ENCODE measurements around the gene LCN12. TPM values are rescaled to one million over a fixed set of nuclear protein-coding genes. Genes with fewer than 3 reads are reported as not detected.

The LCN12 gene
- total RNA-seq, 1 experiment from 2014 or later, result 0.55 TPM

DNA sequence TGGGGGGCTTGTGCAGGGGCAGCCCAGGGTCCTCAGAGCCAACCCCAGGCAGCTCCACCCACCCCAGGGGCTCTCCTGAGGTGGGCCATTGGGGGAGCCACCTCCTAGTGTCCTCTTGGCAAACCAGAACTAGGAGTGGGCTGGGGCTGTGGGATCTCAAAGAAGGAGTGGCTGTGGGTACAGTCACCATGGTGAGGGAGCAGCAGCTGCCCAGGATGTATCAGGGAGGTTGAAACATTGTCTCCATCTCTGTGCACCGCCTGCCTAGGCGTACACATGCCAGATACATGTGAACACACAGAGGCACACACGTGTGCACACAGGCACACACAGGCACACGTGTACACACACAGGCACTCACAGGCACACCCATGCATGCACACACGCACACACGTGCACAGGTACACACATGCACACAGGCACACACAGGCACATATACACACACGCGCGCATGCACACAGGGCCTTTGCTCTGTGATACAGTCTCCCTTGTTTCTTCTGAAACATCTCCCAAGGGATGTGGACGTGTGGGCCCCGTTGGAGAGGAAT is 10.7 kb downstream of the LCN12 start:
- Histone ChIP-seq H3K27ac (ENCODE audit: low read length) (no peak overlapping the region), H3K4me2 (ENCODE audit: low read length) (no peak overlapping the region), H3K36me3 (ENCODE audit: low read depth, low read length) (no peaks in the 10 kb centered on the region), H3K9ac (ENCODE audit: low read length) (no peak overlapping the region), H3K27me3 (ENCODE audit: low read length) (no peaks in the 10 kb centered on the region), H3K9me2 (replicated peaks; ENCODE audit: low read length) (no peaks in the 10 kb centered on the region), H3F3A (ENCODE audit: low read length, unreplicated experiment) (no peaks in the 10 kb centered on the region), H3K79me2 (ENCODE audit: low read length) (no peaks in the 10 kb centered on the region), H4K20me1 (ENCODE audit: low read length) (no peaks in the 10 kb centered on the region), H3K4me3 (ENCODE audit: low read length) (no peak overlapping the region), H2AFZ (ENCODE audit: low read length) (no peak overlapping the region), H3K9me3 (ENCODE audit: low read length) (no peaks in the 10 kb centered on the region), H3K4me1 (ENCODE audit: insufficient read depth, low read length) (peaks cover 8% of the 10 kb centered on the region)
- BruUV-seq (replicated peaks), result no TSS peak
- POLR2A ChIA-PET (ENCODE audit: unreplicated experiment), result no interaction called here
- intact Hi-C loops (cut with micrococcal nuclease), result no loop called here
- CTCF ChIA-PET, result no interaction called here
- TF ChIP-seq, protein P1, sequence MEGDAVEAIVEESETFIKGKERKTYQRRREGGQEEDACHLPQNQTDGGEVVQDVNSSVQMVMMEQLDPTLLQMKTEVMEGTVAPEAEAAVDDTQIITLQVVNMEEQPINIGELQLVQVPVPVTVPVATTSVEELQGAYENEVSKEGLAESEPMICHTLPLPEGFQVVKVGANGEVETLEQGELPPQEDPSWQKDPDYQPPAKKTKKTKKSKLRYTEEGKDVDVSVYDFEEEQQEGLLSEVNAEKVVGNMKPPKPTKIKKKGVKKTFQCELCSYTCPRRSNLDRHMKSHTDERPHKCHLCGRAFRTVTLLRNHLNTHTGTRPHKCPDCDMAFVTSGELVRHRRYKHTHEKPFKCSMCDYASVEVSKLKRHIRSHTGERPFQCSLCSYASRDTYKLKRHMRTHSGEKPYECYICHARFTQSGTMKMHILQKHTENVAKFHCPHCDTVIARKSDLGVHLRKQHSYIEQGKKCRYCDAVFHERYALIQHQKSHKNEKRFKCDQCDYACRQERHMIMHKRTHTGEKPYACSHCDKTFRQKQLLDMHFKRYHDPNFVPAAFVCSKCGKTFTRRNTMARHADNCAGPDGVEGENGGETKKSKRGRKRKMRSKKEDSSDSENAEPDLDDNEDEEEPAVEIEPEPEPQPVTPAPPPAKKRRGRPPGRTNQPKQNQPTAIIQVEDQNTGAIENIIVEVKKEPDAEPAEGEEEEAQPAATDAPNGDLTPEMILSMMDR (conservative IDR thresholded peaks at IDR 0.05; ENCODE audit: low read depth, low read length), result no peak
- no peak for TF ChIP-seq EZH2phosphoT487 (IDR thresholded peaks at IDR 0.05; ENCODE audit: borderline replicate concordance, low read length)
- no peak for TF ChIP-seq EZH2 (IDR thresholded peaks at IDR 0.05; ENCODE audit: low read length, unreplicated experiment)
- DNase-seq (no peak), ATAC-seq (no peak)

DNA sequence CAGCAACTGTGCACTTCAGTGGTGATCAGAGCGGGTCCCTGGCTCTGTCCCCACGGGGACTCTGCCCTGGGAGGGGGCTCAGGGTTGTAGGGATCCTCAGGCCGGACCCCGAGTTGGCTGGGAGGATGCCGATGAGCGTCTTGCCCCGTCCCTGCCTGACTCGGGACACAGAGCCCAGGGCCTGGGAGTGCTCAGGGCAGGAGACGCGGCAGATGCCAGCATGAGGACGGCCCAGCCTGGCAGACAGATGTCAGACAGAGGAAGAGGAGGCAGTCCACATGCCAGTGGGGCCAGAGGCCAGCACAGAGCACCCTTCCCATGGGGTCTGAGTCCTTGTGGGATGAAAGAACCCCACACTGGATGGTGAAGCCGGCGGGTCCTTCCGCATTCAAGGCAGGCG is 11.3 kb downstream of the LCN12 start:
- intact Hi-C loops (cut with micrococcal nuclease), result no loop called here
- no peak overlapping the region for H3K9ac ChIP-seq (ENCODE audit: low read length)
- H2AFZ ChIP-seq (ENCODE audit: low read length), result no peak overlapping the region
- BruUV-seq (replicated peaks), result no TSS peak
- H3K9me2 ChIP-seq (replicated peaks; ENCODE audit: low read length), result no peaks in the 10 kb centered on the region
- H3K4me2 ChIP-seq (ENCODE audit: low read length), result no peak overlapping the region
- TF ChIP-seq EZH2phosphoT487 (IDR thresholded peaks at IDR 0.05; ENCODE audit: borderline replicate concordance, low read length) (no peak), EZH2 (IDR thresholded peaks at IDR 0.05; ENCODE audit: low read length, unreplicated experiment) (no peak)
- TF ChIP-seq, protein P1 (conservative IDR thresholded peaks at IDR 0.05; ENCODE audit: low read depth, low read length), result no peak
- no peaks in the 10 kb centered on the region for H3K27me3 ChIP-seq (ENCODE audit: low read length)
- ChIA-PET POLR2A (ENCODE audit: unreplicated experiment) (no interaction called here), CTCF (no interaction called here)
- peaks cover 8% of the 10 kb centered on the region for H3K4me1 ChIP-seq (ENCODE audit: insufficient read depth, low read length)
- no peak overlapping the region for H3K27ac ChIP-seq (ENCODE audit: low read length)
- H4K20me1 ChIP-seq (ENCODE audit: low read length), result no peaks in the 10 kb centered on the region
- ATAC-seq (no peak), DNase-seq (no peak)
- no peak overlapping the region for H3K4me3 ChIP-seq (ENCODE audit: low read length)
- H3F3A ChIP-seq (ENCODE audit: low read length, unreplicated experiment), result no peaks in the 10 kb centered on the region
- H3K36me3 ChIP-seq (ENCODE audit: low read depth, low read length), result no peaks in the 10 kb centered on the region
- no peaks in the 10 kb centered on the region for H3K9me3 ChIP-seq (ENCODE audit: low read length)
- H3K79me2 ChIP-seq (ENCODE audit: low read length), result no peaks in the 10 kb centered on the region

DNA sequence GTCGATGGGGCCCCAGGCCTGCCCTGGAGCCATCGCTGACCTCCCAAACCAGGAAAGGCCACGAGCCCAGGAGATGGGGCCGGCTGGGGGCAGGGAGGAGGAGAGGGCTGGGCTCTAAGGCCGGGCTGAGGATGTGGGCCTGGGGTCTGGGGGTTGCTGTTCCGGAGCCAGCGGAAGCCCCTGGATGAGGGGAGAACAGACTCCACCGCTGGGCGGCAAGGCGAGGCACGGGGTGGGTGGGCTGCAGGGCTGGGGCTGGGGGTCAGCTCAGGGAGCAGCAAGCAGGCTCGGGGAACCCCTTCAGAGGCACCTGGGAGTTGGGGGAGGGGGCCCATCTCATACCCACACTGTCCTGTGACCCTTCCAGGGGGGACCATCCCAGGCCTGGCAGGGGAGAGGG is 11.7 kb downstream of the LCN12 start:
- Histone ChIP-seq H3K27me3 (ENCODE audit: low read length) (no peaks in the 10 kb centered on the region), H3F3A (ENCODE audit: low read length, unreplicated experiment) (no peaks in the 10 kb centered on the region), H3K4me2 (ENCODE audit: low read length) (no peak overlapping the region), H3K4me3 (ENCODE audit: low read length) (no peak overlapping the region), H3K4me1 (ENCODE audit: insufficient read depth, low read length) (peaks cover 8% of the 10 kb centered on the region), H3K9ac (ENCODE audit: low read length) (no peak overlapping the region), H3K79me2 (ENCODE audit: low read length) (no peaks in the 10 kb centered on the region), H3K9me3 (ENCODE audit: low read length) (no peaks in the 10 kb centered on the region), H3K36me3 (ENCODE audit: low read depth, low read length) (no peaks in the 10 kb centered on the region), H3K9me2 (replicated peaks; ENCODE audit: low read length) (no peaks in the 10 kb centered on the region), H3K27ac (ENCODE audit: low read length) (no peak overlapping the region), H4K20me1 (ENCODE audit: low read length) (no peaks in the 10 kb centered on the region), H2AFZ (ENCODE audit: low read length) (no peak overlapping the region)
- no TSS peak for BruUV-seq (replicated peaks)
- ATAC-seq, result no peak
- DNase-seq, result no peak
- CTCF ChIA-PET, result no interaction called here
- TF ChIP-seq, protein P1 (conservative IDR thresholded peaks at IDR 0.05; ENCODE audit: low read depth, low read length), result no peak
- TF ChIP-seq EZH2phosphoT487 (IDR thresholded peaks at IDR 0.05; ENCODE audit: borderline replicate concordance, low read length) (no peak), EZH2 (IDR thresholded peaks at IDR 0.05; ENCODE audit: low read length, unreplicated experiment) (no peak)
- POLR2A ChIA-PET (ENCODE audit: unreplicated experiment), result no interaction called here
- intact Hi-C loops (cut with micrococcal nuclease), result no loop called here

Measured in PC-3 (cell line).